ENCODE data around the gene PYHIN1. TPM values are rescaled to one million over a fixed set of nuclear protein-coding genes. Genes with fewer than 3 reads are reported as not detected.

Gene PYHIN1
- total RNA-seq, result not detected

DNA sequence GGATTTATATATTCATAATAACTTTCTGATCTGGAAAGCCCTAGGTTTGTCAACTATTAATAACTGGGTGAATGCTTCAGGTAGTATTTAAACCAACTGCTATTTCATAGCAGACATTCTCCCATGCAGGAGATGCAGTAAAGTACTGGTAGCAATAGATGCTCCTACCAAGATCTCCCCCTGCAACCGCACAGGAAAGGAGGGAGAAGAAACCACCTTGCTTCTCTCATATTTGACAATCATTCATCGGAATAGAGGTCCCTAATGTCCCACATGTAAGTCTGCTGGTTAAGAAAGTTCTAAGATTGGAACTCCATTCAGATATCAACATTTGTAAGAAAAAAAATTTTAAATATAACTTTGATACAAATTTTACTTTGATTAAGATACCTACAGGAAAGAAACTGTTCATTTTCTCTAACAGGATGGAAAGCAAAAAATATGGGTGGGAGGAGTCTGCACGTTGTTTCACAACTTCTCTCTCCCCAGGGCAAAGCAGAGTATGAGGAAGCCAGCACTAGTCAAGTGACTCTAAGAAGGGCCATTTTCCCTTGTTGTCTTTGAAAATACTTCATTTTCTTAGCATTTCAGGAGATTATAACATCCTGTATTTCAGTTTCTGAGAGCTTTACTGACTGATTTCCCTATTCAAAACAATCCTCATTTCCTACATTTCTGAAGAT, at the start of gene PYHIN1:
PYHIN1 (plus strand) TSS at position 498 of the 683 bp plus-strand sequence. CDS start 5,359 bp downstream, outside the sequence.
- DNase-seq, result no peak

DNA sequence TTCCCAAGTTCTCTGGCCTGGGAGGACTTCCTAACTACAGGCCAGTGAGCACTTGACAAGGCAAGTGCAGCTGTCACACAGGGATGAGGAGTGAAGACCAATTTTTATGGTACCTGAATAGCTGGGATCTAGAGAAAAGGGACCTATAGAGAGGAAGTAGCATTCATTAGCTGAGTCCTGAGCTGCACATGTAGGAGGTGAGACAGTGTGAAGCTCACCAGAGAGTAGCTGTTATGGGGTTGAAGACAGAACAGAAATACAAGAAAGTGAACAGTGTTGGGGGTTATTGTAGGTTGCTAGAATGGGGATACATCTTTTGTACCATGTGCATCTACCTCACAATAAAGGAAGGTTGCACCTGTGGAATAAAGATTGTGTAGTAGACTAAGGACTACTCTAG, 37.7 kb upstream of the PYHIN1 start:
- no peak for DNase-seq

DNA sequence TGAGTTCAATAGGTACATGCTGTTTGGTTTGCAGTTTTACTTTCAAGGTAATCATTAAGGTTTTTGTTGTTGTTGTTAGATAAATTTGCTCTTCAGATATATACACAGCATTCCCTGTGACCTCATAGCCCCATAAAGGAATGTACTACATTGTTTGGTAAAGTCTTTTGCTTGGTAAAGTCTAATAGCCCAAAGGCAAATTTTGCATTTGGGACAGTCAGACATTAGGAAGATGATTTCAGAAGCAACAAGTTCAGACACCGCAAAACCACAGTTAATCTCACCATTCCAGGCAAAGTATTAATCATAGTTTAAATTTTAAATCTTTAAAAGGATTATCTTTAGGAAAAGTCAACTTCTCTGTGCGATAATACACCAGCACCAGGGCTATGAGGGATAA, 32.6 kb upstream of the PYHIN1 start:
- no peak for DNase-seq

DNA sequence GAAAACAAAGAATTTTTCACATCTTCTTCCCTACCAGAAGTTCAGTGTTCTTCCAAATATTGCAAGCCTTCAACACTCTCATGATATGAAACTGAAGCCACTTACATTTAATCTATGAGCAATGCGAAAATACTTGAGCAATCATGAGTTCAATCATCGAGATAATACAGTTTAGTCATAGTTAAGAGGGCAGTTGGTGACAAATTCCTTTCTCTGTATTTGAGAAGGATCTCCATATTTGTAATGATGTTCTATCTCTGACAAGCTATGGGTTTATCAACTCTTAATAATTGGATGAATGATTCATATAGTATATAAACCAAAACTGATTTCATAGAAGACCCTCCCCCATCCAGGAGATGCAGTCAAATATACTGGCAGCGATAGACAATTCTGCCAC, 29.7 kb upstream of the PYHIN1 start:
- no peak for DNase-seq

DNA sequence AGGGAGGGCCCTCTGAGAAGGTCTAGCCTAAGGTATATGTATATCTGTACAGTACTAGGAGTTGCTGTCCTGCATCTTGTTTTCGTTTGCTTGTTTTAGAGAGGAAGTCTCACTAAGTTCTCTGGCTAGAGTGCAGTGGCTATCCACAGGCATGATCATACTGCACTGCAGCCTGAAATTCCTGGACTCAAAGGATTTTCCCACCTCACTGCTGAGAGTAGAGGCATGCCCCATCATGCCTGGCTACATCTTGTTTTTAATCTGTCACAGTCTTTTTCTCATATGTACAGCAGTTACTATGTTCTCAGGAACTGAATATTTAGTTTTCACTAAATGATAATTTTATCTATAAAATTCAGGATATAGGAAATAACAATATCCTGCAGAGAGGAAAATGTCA, 15.3 kb upstream of the PYHIN1 start:
- DNase-seq, result no peak

DNA sequence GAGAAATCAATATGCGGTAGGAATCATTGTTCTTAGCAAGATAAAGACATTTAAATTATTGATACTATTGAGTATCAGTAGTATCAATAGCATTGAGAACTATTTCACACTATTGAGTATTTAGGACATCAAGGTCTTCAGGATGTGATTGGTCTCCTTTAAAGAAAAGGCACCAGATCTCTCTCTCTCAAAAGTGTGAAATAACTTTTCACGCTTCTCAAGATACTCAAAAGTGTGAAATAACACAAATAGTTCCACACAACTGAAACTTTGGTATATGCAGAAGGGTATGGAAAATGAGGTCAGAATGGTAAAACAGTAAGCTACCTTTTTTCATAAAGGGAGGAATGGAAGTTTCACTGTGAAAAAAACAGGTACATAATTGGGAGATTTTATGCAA, 6.7 kb upstream of the PYHIN1 start:
- DNase-seq, result no peak

DNA sequence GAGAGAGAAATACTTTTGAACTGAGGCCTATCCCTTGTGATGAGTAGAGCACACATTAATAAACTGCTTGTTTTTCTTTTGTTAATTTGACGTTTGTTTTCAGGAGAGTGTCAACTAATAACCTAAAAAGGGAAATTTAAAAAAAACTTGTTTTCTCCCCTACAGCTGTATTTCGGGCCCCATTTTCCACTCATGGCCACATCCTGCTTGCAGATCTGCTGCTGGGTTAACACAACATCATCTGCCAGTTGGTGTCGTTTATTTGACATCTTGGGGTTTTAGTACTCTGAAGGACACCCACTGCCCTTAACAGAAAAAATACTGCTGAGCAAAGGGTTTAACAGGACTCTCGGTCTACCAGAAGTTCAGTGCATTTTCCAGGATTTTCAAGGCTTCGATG, 848 bp upstream of the PYHIN1 start:
- DNase-seq, result no peak

DNA sequence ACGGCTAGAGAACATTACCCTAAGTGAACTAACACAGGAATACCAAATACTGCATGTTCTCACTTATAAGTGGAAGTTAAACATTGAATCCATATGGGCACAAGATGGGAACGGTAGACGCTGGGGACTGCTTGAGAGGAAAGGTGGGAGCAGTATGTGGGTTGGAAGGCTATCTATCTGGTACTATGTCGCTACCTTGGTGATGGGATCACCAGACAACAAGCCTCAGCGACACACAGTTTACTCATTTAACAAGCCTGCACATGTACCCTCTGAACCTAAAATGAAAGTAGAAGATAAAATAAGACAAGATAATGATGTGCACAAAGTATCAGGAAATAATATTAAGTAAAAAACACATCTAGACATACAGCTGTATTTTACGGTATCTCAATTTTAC, 819 bp downstream of the PYHIN1 start:
- no peak for DNase-seq

DNA sequence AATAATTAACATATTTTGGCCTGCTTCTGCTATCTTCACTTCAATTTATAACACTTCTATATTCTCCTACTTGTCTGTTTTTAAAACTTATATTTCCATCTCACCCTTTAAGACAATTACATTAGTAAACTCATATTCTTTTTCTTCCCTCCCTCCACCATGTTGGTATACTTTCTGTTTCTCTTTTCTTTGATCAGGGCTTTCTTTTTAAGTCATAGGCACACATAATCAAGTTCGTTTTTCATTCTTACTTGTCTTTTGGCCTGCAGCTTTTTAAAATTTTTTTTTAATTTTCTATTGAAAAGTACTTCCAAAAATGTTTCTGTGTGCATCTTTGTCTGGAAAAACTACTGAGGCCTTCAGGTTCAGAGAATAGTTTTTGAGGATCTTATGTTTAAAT, 2.3 kb downstream of the PYHIN1 start:
- DNase-seq, result no peak

DNA sequence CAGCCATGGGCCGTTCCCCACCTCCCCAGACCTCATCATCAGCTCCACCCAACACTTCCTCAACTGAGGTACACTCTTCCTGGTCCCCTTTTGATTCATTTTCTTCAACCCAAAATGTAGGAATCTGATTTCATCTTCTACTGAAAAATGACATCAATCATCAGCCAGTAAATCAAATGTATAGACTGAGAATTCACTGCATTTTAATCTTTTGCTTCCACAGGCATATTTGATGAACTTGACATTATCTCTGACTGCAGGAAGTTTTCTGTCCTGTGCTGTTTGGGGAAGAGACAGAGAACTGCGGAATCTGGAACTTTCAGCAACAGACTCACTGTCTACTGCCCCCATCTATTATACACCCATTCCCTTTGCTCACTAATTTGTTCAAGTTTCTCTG, 7.8 kb downstream of the PYHIN1 start:
- DNase-seq, result no peak

DNA sequence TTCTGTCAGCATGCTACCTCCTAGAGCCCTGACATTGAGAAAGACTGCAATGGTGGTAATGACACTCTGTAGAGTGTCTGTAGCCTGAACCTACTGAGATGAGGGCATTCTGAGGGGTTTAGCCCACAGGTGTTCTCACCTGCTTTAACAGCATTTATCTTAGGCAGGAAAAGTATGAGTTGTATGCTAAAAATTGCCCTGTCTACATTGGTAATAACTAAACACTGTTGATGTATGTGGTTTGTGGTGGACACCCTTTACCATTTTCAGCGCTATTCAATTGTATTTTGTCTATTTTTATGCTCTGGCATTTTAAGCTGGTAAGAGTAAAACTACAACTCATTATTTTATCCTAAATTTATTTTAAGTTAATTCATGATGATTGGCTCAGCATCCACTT, 10.0 kb downstream of the PYHIN1 start:
- no peak for DNase-seq

DNA sequence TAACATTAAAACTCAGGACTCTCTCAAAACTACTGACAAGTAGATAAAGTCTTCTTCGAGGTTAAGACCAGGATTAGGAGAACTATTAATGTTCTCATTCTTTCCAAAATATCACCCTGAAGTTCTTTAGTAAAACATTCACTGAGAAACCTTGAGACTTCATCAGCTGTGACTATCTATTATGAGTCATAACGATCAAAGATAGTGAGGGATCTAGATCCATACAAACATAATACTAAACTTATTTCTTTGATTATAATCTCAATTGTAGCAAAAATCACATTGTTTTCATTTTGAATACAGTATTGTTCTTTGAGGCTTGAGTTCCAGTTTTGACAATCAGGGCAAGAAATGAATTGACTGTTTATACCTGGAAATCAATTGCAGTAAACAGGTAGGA, 11.1 kb downstream of the PYHIN1 start:
- no peak for DNase-seq

DNA sequence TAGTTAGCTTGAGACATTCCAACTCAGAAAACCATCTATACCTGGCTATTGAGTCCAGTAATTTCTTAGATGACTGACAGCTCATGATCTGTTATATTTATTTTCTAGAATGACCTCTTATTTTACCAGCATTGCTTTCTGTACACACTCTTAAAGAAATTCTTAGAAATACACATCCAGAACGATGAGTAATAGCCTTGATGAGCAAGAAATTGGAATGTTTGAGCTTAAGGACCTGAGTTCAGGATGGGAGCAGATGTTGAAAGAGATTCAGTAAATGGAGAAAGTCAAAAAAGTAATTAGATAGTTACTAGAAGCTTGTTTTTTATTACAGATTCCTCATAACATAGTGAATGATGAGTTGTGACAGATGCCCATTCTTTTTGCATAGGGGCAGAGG, 11.7 kb downstream of the PYHIN1 start:
- no peak for DNase-seq

DNA sequence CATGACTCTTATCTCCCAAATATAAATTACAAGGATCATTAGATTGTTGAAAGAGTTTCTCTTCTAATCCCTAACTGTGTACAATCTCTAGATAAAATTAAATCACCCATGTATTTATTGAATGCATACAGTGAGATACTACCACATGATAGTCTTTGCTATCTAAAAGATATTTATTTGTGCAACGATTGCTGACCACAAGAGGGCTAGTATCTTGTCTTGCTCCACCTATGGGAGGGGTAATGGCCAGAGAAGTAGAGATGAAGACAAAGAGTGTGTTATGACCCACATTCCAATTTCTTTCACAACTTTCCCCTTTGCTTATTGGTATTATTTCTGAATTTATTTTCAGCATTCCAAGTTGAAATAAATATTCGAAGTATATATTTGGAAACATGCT, 13.7 kb downstream of the PYHIN1 start:
- DNase-seq, result no peak

DNA sequence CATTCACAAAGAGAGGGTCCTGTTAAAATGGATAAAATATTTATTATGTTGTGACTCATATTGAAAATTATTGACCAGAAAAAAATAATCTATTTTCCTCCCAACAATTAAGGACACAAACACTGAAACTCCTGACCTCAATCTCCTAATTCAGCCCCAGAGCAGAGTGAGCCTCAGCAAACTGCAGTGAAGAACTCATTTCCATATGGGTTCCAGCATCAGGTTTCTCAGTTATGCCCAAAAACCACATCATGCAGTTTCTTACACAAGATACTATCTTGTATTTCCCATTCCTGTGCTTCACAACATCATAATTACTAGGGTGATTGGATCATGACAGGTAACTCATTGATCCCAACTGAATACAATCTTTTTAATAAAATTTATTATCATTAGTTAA, 15.4 kb downstream of the PYHIN1 start:
- no peak for DNase-seq

DNA sequence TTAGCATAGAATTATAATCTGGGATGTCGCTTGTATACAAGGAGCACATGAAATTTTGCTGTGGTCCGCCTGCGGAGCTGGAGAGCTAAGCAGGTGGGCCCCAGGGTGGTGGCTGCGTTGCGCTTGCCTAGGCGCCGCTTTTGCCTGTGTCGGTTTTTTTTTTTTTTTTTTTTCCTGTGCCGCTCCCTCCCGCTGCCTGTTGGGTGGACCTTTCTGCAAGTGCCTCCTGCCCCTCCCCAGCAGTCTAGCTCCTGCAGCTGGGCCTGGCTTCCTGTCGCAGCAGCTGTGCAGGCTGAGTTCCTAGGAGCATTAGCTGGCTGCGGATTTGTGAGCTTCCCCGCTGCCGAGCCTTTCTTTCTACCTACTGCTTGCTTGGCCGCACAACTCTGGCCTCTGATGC, 20.6 kb downstream of the PYHIN1 start:
- DNase-seq, result no peak

DNA sequence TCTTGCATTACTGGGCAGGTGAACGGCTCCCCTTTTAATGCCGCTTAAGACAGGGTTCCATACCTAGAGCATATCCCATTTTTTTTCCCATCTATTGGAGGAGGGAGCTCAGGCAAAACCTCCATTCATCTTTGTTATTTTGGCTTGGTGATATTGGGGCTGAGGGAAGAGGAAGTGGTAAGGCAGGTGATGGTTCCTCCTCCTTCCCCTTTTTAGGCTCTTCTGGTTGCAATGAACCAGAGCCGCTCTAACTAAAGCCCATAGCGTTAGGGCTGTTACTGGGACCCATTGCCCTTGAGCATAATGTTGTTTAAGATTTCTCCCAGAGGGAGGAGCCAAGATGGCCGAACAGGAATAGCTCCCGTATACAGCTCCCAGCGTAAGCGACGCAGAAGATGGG, 21.1 kb downstream of the PYHIN1 start:
- DNase-seq, result no peak

DNA sequence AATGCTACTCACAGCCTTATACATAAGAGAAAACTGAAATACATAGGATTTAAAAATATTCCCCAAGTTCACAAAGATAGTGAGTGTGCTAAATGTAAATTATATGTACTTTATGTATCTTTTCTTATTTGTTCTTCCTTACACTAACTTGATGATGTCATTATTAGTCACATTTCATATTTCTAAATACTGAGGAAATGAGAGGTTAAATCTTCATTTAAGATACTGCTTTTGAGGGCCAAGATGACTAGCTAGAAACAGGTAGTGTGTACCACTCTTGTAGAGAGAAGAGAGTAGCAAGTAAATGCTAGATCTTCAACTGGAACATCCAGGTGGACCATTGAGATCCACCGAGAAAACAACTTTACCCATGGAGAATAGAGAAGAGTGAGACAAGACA, 29.8 kb downstream of the PYHIN1 start:
- DNase-seq, result no peak

DNA sequence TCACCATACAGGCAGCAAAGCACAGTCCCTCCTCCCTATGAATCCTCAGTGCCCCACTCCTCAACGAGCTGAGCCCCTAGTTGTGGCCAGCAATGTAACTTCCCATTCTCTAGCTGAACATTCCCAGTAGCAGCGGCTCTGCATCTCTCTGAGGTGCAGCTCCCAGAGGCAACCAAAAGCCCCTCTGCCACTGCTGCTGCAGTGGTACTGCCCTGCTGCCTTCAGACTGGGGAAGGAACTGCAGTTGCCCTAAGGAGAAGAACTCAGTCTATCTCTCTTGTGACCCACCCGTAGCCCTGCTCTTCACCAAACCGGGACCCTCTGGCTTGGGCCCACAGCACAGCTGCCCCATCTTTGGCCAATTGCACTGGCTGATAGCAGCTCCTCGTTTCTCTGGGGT, 31.6 kb downstream of the PYHIN1 start:
- DNase-seq, result no peak

DNA sequence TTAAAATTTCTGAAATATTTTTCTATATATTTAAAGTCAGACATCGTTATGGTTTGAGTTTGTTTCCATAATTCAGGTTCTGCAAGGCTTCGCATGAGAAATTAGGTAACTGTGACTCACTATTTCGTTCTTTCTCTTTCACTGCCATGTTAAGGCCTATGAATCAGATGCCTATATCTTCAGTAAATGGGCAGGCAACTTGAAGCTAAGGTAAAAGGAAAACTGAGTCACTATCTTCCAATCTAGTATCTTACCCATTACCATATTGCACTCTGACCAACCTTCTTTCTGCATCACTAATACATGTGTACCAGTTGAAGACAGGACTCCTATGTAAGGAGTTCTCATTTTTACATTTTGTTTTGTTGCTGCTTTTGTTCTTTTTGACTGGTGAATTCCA, 37.8 kb downstream of the PYHIN1 start:
- no peak for DNase-seq

DNA sequence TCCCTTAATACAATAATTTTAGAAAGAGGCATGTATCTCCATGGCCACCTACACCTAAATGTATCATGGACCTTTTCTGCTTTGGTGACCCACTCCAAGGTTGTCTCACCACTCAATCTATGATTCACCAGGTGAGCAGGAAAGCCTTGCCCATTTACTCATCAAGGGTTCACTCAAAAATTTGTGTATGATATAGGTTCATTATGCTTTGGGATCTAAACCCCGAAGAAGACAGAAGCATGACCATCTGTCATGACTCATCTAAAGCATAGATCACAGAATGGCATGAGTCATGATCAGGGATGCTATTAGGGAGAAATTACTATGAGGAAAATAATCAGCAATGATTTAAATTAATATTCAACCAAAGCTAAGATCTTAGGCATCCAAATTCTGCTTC, 38.5 kb downstream of the PYHIN1 start:
- no peak for DNase-seq

DNA sequence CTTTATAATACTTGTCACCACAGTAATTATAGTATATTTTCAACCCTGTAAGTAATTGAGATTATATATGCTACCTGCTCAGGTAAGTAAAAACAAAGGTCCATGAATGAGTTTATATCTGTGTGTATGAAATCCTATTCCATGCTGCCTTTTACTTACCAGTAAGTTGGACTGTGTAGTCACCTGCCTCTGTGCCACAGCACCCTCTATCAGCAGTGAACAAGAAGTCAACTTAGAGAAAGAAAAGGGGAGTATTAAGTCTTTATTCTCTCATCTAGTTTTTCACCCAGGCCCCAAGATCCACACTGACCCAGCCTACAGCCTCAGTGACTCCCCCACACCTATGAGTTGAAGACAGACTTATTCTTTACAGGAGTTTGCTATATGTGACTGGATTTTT, 41.5 kb downstream of the PYHIN1 start:
- DNase-seq, result no peak

DNA sequence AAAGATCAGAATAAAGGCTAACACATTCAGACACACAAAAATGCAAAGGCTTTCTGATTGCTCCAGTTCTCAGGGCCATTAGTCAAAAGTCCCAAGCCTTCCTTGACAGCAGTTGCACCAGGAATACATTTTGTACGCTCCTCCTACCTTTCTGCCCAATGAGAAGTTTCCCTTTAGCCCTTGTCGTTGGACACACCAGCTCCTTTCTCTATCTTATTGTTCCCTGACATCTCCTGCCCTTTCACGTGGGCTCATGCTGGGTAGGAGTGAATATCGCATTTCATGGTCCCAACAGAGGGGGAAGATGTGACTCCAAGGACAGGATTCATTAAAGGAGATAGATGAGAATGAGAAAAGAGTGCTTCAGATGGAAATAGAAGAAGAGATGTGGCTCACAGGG, 44.9 kb downstream of the PYHIN1 start:
- no peak for DNase-seq

DNA sequence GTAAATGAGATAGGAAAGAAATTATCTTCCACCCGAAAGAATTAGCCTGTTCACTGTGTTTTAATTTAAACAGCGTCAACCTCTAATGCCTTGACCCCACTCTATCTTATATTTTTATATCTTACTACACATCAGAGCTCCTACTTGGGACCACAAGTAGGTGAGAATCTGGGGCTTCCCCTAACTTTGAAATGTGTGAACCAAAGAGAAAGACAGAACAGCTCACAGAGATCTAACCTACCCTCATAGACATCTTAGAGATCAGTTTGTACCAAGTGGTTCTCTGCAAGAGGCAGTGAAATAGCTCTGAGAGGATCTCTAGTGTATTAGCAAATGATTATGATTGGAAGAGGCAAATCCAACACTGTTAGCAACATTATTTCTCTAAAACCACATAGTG, 47.4 kb downstream of the PYHIN1 start:
- DNase-seq, result no peak

DNA sequence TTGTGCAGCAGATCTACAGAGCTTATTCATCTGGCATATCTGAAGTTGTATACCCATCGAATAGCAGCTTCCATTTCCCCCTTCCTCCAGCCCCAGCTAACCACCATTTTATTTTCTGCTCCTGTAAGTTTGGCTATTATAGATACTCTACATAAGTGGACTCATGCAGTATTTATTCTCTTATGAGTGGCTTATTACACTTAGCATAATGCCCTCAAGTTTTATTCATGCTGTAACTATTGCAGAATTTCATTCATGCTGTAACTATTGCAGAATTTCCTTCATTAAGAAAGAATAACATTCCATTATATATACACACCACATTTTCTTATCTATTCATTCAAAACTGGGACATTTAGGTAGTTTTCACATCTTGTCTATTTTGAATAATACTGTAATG, 47.9 kb downstream of the PYHIN1 start:
- no peak for DNase-seq

Data from occipital lobe (tissue), 2 donors.